NCI-H2107 treated with DMSO at 0.1 percent for 48 hours (cell line): ENCODE data around the gene NEO1.
"Not testable (repeated sequence)": the region's sequence is repeated elsewhere in the genome, so short reads cannot be mapped to it uniquely, and the experiment has no call there.

ENCODE experiments used
- DNase-seq: peaks from one replicate; lab custom pipeline; 2025; ENCODE audit not compliant: unreplicated experiment; lab: John Stamatoyannopoulos, UW

The NEO1 gene

GRCh38 chr15:73195166-73195565, 142.9 kb downstream of the NEO1 start:
- DNase-seq: no peak

GRCh38 chr15:73196113-73196512, 143.8 kb downstream of the NEO1 start:
- DNase-seq: no peak

GRCh38 chr15:73200339-73200738, 148.1 kb downstream of the NEO1 start:
- no peak for DNase-seq

GRCh38 chr15:73210630-73211029, 158.4 kb downstream of the NEO1 start:
- DNase-seq: no peak

GRCh38 chr15:73212424-73212823, 160.2 kb downstream of the NEO1 start:
- DNase-seq: no peak

GRCh38 chr15:73221450-73221849, 169.2 kb downstream of the NEO1 start:
- not testable (repeated sequence) for DNase-seq

- no peak for DNase-seq
Observed at GRCh38 chr15:73225358-73226015, 173.2 kb downstream of the NEO1 start.

GRCh38 chr15:73226093-73226814, 174.0 kb downstream of the NEO1 start:
- no peak for DNase-seq

- no peak for DNase-seq
Observed at GRCh38 chr15:73227433-73228056, 175.3 kb downstream of the NEO1 start.

GRCh38 chr15:73228128-73228646, 175.9 kb downstream of the NEO1 start:
- no peak for DNase-seq

GRCh38 chr15:73231661-73232419, 179.6 kb downstream of the NEO1 start:
- no peak for DNase-seq

- no peak for DNase-seq
Observed at GRCh38 chr15:73232776-73233175, 180.5 kb downstream of the NEO1 start.

- DNase-seq: no peak
Observed at GRCh38 chr15:73233623-73234022, 181.4 kb downstream of the NEO1 start.

GRCh38 chr15:73237910-73238309, 185.6 kb downstream of the NEO1 start:
- DNase-seq: no peak

- no peak for DNase-seq
Observed at GRCh38 chr15:73239564-73240215, 187.4 kb downstream of the NEO1 start.

- DNase-seq: no peak
Observed at GRCh38 chr15:73240866-73241499, 188.7 kb downstream of the NEO1 start.

GRCh38 chr15:73244333-73244732, 192.1 kb downstream of the NEO1 start:
- peak; percentile 4 for DNase-seq

GRCh38 chr15:73246439-73246838, 194.2 kb downstream of the NEO1 start:
- no peak for DNase-seq

GRCh38 chr15:73246898-73247297, 194.6 kb downstream of the NEO1 start:
- no peak for DNase-seq

- DNase-seq: no peak
Observed at GRCh38 chr15:73247331-73247730, 195.1 kb downstream of the NEO1 start.
